Muscle of leg (tissue), 11 donors: ENCODE data around the gene SLC35F4. TPM values are rescaled to one million over a fixed set of nuclear protein-coding genes. Genes with fewer than 3 reads are reported as not detected.

Experiments
- DNase-seq: peaks from one replicate; pipeline ENCODE4 v3.0.0; 2013
- H3K27ac ChIP-seq: one replicate; pipeline ENCODE4 v1.5.1; 2013; ENCODE audit warnings: mild to moderate bottlenecking, low read length, control low read depth
- H3K27me3 ChIP-seq: one replicate; pipeline ENCODE4 v1.6.1; 2013; ENCODE audit warnings: low read length; ENCODE audit not compliant: control insufficient read depth, insufficient read depth
- H3K36me3 ChIP-seq: one replicate; pipeline ENCODE4 v1.6.1; 2013; ENCODE audit warnings: low read length; ENCODE audit not compliant: control insufficient read depth, insufficient read depth
- H3K4me1 ChIP-seq: one replicate; pipeline ENCODE4 v1.6.1; 2013; ENCODE audit warnings: low read length; ENCODE audit not compliant: control insufficient read depth, insufficient read depth
- H3K4me3 ChIP-seq: one replicate; pipeline ENCODE4 v1.5.1; 2013; ENCODE audit warnings: low read length, control low read depth
- H3K9me3 ChIP-seq: replicated peaks from 2 replicates; pipeline ENCODE4 v1.6.1; 2013; ENCODE audit warnings: low read depth, low read length; ENCODE audit not compliant: control insufficient read depth
- WGBS: methylation state at CpG from one replicate; pipeline ENCODE4 v1.1.5; 2013; ENCODE audit warnings: missing lambda C conversion rate; ENCODE audit not compliant: insufficient coverage; 5-methylcytosine and 5-hydroxymethylcytosine counted together
- polyA plus RNA-seq, 8 donors: library from polyadenylated mRNA; unstranded; fragments of 120-200 nt; gene quantifications; one replicate each; pipeline versions ENCODE4 v1.2.1 to v1.2.3, GENCODE V29; 2013; ENCODE audit warnings: inconsistent platforms in 1 of 8, low replicate concordance in 1 of 8; ENCODE audit not compliant: insufficient read length in 8 of 8, insufficient read depth in 1 of 8
- total RNA-seq: library from RNA; stranded (reverse); fragments of 120-200 nt; gene quantifications from one replicate; pipeline ENCODE4 v1.2.4, GENCODE V29; 2013

The SLC35F4 gene
- total and polyA plus RNA-seq, 9 donors = 0.09 to 0.58 (median 0.32) TPM

DNA sequence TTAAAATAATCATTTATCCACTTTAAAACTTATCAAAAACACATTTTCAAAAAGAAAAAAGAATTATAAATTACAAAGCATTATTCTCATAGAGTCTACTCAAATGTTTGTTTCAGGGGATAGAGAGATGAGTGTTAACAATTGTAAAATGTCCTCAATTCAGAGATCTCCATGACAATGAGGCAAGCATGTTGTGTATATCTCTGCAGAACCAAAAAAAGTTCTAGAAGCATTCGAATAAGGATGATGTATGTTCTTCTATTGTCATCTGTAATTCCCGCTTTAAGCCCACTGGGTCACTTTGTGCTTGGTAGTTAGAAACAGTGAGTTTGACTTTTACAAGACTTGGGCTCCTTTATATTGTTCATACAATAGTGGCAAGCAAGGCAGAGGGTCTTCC is 298.7 kb downstream of the SLC35F4 start:
- Histone ChIP-seq H3K27me3 (no peaks in the 10 kb centered on the region), H3K4me1 (no peaks in the 10 kb centered on the region), H3K4me3 (no peak overlapping the region), H3K9me3 (no peaks in the 10 kb centered on the region), H3K27ac (no peak overlapping the region), H3K36me3 (no peaks in the 10 kb centered on the region)
- DNase-seq = no peak
- WGBS = no CpG with 5 or more reads among the region's 2 CpGs

DNA sequence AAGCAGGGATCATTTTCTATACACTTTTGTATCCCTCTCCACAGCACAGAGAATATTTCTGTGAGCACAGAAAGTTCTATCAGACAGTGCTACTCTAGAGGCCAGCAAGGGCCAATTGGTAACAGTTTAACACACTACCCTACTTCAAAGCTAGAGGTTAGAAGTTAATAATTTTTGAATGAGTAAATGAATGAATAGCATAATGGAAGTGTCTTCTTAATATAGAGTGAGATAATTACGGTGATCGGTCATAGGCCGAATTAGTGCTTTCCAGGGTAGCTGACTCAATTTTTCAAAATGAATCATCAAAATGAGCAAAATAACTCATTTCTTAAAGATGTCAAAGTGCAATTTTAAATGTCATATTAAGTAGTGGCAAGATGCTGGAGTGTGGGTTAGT is 305.2 kb downstream of the SLC35F4 start:
- no peaks in the 10 kb centered on the region for H3K27me3 ChIP-seq
- no peak overlapping the region for H3K4me3 ChIP-seq
- no peak overlapping the region for H3K27ac ChIP-seq
- H3K9me3 ChIP-seq = no peaks in the 10 kb centered on the region
- no peaks in the 10 kb centered on the region for H3K4me1 ChIP-seq
- DNase-seq = no peak
- WGBS = no CpG with 5 or more reads among the region's 3 CpGs
- no peaks in the 10 kb centered on the region for H3K36me3 ChIP-seq

DNA sequence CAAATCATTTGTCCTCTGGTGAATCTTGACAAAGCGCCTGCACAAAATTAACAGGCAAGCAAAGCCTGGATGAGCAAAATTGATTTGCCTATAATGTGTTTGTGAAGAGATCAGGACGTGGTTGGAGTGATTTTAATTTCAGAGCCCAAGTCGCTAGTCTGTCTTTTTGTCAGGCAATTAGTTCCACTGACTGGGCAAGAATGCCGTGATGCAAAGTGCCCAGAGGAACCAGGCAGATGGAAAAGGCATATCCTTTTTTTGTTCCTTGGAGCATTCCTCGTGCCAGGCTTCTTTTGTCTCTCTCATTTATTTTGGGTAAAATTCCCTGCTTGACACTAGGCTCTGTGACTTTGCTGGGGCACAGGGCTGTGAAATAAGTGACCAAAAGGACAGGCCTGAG is 306.3 kb downstream of the SLC35F4 start:
- no peak for DNase-seq
- 58% methylated on average over 5 of the region's 5 CpGs for WGBS
- H3K4me1 ChIP-seq = no peaks in the 10 kb centered on the region
- H3K27me3 ChIP-seq = no peaks in the 10 kb centered on the region
- H3K36me3 ChIP-seq = no peaks in the 10 kb centered on the region
- no peak overlapping the region for H3K27ac ChIP-seq
- H3K9me3 ChIP-seq = peaks cover 6% of the 10 kb centered on the region
- no peak overlapping the region for H3K4me3 ChIP-seq

GRCh38 chr14:57549765-57550420 is 316.0 kb downstream of the SLC35F4 start:
- no peak overlapping the region for H3K4me3 ChIP-seq
- peaks cover 10% of the 10 kb centered on the region for H3K9me3 ChIP-seq
- no peaks in the 10 kb centered on the region for H3K4me1 ChIP-seq
- no peaks in the 10 kb centered on the region for H3K36me3 ChIP-seq
- no peaks in the 10 kb centered on the region for H3K27me3 ChIP-seq
- WGBS = no CpG with 5 or more reads among the region's 4 CpGs
- DNase-seq = no peak
- H3K27ac ChIP-seq = no peak overlapping the region

DNA sequence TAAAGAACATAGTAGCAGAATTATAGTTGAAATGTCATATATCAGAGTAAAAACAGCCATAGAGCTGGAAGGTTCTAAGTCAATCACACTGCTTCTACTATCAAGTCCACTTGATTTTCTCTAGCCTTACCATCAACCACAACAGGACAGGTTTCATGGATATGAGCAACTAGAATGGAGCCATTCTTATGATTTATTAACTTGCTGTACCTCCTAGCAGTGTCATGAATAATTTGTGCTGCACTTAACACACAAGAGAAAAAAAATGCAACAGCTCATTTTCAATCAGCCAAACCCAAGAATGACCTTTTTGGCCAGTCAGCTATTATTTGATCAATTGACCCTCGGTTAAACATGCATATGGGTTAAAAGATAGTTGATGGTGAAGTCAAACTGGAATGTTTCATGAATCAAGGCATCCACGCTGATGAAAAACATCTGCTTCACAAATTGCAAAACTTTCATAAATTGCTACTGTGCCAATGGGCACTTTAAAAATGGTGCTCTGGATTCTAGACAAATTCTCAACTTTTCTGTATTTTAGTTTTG is 316.8 kb downstream of the SLC35F4 start:
- no CpG with 5 or more reads among the region's 2 CpGs for WGBS
- H3K4me1 ChIP-seq = no peaks in the 10 kb centered on the region
- H3K36me3 ChIP-seq = no peaks in the 10 kb centered on the region

GRCh38 chr14:57547131-57547530 is 318.8 kb downstream of the SLC35F4 start:
- Histone ChIP-seq H3K27ac (no peak overlapping the region), H3K9me3 (no peaks in the 10 kb centered on the region), H3K36me3 (no peaks in the 10 kb centered on the region), H3K4me3 (no peak overlapping the region), H3K27me3 (no peaks in the 10 kb centered on the region), H3K4me1 (no peaks in the 10 kb centered on the region)
- no CpG with 5 or more reads among the region's 2 CpGs for WGBS
- DNase-seq = no peak

More for the DNA sequence above, 316.8 kb downstream of the SLC35F4 start:
- no peaks in the 10 kb centered on the region for H3K27me3 ChIP-seq
- H3K4me3 ChIP-seq = no peak overlapping the region
- H3K9me3 ChIP-seq = peaks cover 3% of the 10 kb centered on the region
- no peak overlapping the region for H3K27ac ChIP-seq
- no peak for DNase-seq

DNA sequence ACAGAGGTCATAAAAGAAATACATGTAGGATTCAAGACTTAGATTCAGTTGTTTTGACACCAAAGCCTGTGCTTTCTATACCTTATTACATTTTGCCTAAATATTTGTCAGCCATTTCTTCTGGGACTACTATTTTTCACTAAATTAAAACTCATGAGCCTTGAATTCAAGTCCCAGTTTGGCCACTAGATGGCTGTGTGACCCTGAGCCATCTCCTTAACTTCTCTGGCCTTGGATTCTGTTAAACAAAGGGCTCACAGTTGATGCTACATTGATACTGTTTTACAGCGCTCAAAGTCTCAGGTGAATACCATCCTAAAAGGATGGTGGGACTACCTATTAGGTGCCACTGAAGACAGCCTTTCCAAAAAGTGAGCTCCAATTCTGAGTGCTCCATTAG is 332.7 kb downstream of the SLC35F4 start:
- Histone ChIP-seq H3K36me3 (no peaks in the 10 kb centered on the region), H3K27me3 (no peaks in the 10 kb centered on the region), H3K4me1 (no peaks in the 10 kb centered on the region), H3K9me3 (no peaks in the 10 kb centered on the region), H3K27ac (no peak overlapping the region), H3K4me3 (no peak overlapping the region)
- 83% methylated on average over 1 of the region's 1 CpG for WGBS
- peak; percentile 48 for DNase-seq

GRCh38 chr14:57530571-57530970 is 335.3 kb downstream of the SLC35F4 start:
- Histone ChIP-seq H3K36me3 (no peaks in the 10 kb centered on the region), H3K4me3 (no peak overlapping the region), H3K9me3 (no peaks in the 10 kb centered on the region), H3K27ac (no peak overlapping the region), H3K4me1 (no peaks in the 10 kb centered on the region), H3K27me3 (no peaks in the 10 kb centered on the region)
- no peak for DNase-seq

DNA sequence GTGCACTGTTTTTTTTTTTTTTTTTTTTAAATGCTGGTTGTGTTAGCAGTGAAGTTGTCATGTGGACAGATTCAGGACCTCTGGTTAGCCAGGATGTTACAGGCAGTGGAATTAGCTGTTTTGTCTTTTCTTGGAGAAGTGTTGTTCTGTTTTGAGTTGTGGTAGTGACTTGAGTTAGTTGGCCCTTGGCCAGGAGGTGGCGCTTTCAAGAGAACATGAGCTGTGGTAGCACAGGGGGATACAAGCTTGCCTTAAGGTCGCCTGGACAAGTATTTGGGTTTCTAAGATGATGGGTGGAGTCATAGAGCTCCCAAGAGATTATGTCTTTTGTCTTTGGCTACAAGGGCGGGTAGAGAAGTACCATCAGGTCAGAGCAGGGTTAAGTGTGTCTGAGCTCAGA is 338.9 kb downstream of the SLC35F4 start:
- H3K9me3 ChIP-seq = no peaks in the 10 kb centered on the region
- no peak overlapping the region for H3K4me3 ChIP-seq
- no peak for DNase-seq
- no peaks in the 10 kb centered on the region for H3K4me1 ChIP-seq
- H3K27me3 ChIP-seq = no peaks in the 10 kb centered on the region
- 43% methylated on average over 3 of the region's 3 CpGs for WGBS
- no peaks in the 10 kb centered on the region for H3K36me3 ChIP-seq
- no peak overlapping the region for H3K27ac ChIP-seq

DNA sequence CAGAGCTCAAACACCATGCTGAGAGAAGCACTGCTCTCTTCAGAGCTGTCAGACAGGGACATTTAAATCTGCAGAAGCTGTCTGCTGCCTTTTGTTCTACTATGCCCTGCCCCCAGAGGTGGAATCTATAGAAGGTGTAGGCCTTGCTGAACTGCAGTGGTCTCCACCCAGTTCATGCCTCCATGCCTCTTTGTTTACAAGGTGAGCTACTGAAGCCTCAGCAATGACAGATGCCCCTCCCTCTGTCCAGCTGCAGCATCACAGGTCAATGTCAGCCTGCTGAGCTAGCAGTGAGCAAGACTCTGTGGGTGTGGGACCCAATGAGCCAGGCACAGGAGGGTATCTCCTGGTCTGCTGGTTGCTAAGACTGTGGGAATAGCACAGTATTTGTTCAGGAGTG is 346.8 kb downstream of the SLC35F4 start:
- Histone ChIP-seq H3K4me3 (no peak overlapping the region), H3K27me3 (no peaks in the 10 kb centered on the region), H3K27ac (no peak overlapping the region), H3K4me1 (no peaks in the 10 kb centered on the region), H3K36me3 (no peaks in the 10 kb centered on the region), H3K9me3 (no peaks in the 10 kb centered on the region)
- no peak for DNase-seq
